Uterus (tissue), 2 donors: ENCODE results near the gene USP20.

Experiments
- POLR2A ChIP-seq, 2 donors: fragments of 450-650 bp; IDR thresholded peaks; one replicate each; pipeline ENCODE4 v1.6.1; 2016; ENCODE audit warnings: antibody characterized with exemption in 2 of 2, mild to moderate bottlenecking in 1 of 2, moderate library complexity in 1 of 2
- TF ChIP-seq, protein P1 (sequence below), 4 experiments: fragments of 200-600 bp in 2 of 4; fragments of 450-650 bp in 2 of 4; sonication (generic) in 2 of 4; IDR thresholded peaks; one replicate each; pipeline ENCODE4 v1.5.1; 2016 to 2019; ENCODE audit warnings: antibody characterized with exemption in 4 of 4, mild to moderate bottlenecking in 2 of 4, moderate library complexity in 1 of 4

DNA sequence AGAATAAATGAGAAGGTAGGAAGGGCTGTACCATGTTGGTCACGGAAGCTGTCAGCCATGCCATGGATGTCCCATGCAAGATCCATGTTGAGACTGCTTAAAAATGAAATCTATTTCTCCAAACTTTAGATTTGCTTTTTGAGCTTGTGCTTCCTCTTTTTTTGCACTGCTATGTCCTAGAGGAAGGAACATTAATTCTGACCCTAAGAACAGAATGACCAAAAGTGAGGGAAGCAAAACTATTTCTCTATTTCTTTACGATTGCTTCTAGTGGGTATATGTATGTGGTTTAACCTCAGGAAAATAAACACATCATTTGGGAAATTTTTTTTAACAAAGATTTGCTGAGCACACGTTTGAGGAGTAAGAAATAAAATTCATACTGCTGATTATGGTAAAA lies 84.6 kb downstream of the USP20 start:
- TF ChIP-seq, protein P1, sequence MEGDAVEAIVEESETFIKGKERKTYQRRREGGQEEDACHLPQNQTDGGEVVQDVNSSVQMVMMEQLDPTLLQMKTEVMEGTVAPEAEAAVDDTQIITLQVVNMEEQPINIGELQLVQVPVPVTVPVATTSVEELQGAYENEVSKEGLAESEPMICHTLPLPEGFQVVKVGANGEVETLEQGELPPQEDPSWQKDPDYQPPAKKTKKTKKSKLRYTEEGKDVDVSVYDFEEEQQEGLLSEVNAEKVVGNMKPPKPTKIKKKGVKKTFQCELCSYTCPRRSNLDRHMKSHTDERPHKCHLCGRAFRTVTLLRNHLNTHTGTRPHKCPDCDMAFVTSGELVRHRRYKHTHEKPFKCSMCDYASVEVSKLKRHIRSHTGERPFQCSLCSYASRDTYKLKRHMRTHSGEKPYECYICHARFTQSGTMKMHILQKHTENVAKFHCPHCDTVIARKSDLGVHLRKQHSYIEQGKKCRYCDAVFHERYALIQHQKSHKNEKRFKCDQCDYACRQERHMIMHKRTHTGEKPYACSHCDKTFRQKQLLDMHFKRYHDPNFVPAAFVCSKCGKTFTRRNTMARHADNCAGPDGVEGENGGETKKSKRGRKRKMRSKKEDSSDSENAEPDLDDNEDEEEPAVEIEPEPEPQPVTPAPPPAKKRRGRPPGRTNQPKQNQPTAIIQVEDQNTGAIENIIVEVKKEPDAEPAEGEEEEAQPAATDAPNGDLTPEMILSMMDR (IDR thresholded peaks at IDR 0.05): no peak
- TF ChIP-seq POLR2A (IDR thresholded peaks at IDR 0.05): no peak
